GM19238 (cell line): ENCODE data around the gene VCX3B.
"Not testable (repeated sequence)": the region's sequence is repeated elsewhere in the genome, so short reads cannot be mapped to it uniquely, and the experiment has no call there.

Experiments
- DNase-seq: peaks from one replicate; pipeline ENCODE4 v3.0.0; 2011; ENCODE audit warnings: low spot score; ENCODE audit not compliant: insufficient read length

VCX3B gene

DNA sequence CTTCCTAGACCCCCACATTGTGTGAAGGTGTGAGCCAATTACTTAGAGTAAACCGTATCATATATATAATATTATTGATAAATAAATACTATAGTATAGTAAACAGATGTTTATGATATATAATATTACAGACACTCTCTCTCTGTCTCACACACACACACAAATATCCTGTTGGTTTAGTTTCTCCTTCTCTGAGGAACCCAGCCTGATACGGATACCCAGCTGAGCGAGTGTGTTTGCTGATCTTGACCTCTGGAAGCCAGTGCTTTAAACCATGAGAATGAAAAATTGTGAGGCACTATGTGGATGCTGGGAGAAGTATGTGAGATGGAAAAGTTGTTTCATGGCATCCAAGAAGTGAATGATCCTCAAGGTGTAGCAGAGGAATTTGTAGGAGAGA, at the start of gene VCX3B:
Gene VCX3B, plus strand, starts transcription at position 301 of the 400 bp plus-strand sequence. CDS start 621 bp downstream, outside the sequence.
- DNase-seq: not testable (repeated sequence)

DNA sequence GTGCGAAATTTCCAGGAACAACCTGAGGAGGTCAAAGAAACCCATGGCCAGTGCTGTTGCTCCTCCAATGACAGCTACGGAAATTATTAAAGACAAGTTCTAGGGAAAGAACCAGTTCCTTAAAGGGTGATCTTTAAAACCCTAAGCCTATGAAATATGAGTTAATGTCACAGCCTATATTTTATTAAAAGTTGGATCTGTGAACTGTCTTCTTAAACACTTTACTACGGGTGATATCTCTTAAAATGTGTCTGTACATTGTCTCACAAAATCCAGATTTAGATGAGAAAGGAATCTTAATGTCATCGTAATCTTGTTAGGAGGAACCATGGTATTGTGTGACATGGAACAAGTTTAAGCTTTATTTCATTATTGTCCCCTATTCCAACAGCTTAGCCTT, 46.3 kb upstream of the VCX3B start:
- no peak for DNase-seq

DNA sequence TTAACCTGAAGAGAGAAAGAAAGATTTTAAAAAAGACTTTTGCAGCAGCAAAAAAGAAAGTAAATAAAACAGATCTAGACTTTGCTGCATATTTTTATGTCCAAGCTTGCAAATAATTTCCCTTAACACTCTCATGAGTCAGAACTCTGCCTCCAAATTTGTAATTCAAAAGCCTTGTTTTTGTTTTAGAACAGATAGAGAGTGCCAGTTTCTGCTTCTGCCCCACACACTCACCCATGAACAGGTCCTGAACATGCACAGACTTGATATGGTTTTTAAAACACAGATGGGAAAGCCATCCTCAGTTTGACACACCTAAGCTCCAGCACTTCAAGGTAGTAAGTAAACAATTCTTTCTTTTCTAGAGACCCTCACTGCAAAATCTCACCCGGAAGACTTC, 39.7 kb upstream of the VCX3B start:
- no peak for DNase-seq

DNA sequence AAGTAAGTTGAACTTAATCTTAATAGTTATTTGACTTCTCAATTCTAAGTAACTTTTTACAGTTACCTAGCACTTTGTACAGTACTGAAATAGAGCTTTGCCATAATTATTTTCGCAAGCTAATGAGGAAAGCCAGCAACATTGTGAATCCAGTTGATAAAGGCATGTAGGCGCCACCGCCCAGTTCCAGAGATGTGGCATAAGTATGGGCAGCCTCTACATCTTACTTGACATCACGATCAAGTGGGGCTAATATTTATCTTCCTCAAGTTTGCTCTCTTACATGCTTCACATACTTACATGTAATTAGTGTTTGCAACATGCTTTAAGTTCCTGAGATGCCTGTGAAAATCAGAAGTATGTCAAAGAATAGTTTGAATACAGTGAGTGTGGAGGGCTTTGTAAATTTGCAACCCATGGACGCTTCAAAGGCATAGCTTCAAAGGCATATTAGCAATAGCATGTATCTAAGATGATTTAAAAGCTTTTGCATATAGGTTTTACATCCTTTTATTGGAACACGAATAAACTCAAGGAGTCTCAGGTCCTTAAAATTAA, 34.9 kb upstream of the VCX3B start:
- DNase-seq: no peak

DNA sequence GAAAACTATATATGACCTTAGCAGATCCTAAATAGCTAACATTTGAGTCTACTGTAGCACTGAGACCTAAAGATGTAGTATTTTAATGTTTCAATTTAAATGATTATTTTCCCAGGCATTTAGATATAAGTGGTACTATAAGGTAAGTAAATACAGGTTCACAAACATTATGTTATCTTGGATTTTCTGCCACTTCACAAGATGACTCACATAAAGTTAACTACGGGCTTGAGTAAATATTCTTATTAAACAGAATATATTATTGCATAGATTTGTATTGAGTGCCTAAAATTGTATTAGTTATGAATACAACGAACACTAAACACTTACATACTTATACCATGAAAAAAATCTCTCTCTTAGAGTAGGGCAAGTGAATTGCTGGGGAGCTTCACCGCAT, 34.2 kb upstream of the VCX3B start:
- DNase-seq: no peak

DNA sequence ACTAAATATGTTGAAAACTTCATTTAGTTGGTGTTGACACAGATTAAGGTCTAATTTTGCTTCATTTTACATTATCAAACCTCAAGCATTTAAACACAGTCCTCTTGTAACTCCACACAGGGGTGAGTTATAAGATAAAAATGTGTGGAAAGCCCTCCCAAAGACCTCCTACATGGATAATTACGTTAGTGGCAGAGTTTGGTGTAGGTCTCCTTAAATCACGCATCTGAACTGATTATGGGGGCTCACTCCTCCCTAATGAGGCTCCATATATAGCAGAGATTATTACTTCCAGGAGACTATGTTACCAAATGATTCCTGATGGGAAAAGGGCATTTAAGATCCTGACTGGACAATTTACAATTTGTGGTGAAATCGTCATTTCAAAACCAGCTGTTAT, 32.2 kb upstream of the VCX3B start:
- no peak for DNase-seq

DNA sequence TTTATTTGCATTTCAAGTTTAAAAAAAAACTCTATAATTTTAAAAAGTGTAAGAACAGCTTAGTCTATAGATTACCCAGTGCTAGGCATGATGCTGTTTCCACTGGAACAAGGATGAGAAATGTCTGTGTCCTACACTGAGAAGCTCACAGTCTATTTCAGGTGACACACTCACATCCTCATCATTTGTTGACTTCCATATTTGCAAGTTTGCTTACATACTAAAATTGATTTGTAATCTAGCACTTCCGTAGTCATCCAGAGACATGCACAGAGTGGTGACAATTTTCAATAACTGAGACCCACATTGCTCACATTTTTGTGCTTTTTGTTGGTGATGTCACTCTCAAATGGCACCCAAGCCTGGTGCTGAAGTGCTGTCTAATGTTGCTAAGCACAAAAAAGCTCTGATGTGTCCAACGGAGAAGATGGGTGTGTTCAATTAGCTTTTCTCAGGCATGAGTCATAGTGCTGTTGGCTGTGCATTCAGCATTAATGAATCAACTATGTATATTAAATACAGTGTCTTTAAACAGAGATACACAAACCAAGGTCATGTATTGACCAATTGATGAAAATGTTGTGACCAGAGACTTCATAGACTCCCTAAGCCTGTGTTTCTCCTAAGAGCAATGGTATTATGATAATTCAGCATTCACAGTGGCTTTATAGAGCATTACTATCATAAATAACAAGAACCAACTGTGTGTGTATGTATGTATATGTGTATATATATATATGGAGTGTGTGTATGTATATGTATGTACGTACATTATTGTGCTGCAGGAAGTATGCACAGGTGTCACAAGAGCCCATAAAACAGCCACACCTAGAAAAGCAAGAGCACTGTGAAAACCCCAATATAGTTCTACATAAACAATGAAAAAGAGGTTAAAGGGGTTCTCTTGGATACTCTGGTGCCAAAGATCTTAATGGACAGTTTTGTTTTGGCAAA, 31.2 kb upstream of the VCX3B start:
- no peak for DNase-seq

GRCh38 chrX:8447368-8447767, 17.3 kb upstream of the VCX3B start:
- DNase-seq: no peak

DNA sequence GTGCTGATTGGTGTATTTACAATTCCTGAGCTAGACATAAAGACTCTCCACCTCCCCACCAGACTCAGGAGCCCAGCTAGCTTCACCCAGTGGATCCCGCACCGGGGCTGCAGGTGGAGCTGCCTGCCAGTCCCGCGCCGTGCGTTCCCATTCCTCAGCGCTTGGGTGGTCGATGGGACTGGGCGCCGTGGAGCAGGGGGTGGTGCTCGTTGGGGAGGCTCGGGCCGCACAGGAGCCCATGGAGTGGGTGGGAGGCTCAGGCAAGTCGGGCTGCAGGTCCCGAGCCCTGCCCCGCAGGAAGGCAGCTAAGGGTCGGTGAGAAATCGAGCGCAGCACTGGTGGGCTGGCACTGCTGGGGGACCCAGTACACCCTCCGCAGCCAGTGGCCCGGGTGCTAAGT, 12.3 kb upstream of the VCX3B start:
- DNase-seq: not testable (repeated sequence)

DNA sequence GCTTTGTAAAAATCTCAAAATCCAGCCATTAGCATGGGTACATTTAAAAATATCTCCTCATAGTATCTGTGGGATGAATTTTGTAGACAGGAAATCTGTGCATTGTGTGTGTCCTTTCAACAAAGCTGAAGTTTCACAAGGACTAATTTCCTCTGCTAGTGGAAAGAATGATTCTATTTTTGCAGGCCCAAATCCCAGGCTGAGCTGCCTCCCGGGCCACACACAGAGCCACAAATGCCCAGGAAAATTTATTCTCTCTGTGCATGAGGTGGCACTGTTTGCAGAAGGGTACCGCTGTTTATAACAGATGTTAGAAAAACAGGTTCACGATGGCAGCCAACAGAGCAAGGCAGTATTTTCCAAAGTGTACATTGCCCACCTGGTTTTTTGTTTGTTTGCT, 11.0 kb upstream of the VCX3B start:
- DNase-seq: no peak

GRCh38 chrX:8455557-8455956, 9.1 kb upstream of the VCX3B start:
- DNase-seq: no peak

DNA sequence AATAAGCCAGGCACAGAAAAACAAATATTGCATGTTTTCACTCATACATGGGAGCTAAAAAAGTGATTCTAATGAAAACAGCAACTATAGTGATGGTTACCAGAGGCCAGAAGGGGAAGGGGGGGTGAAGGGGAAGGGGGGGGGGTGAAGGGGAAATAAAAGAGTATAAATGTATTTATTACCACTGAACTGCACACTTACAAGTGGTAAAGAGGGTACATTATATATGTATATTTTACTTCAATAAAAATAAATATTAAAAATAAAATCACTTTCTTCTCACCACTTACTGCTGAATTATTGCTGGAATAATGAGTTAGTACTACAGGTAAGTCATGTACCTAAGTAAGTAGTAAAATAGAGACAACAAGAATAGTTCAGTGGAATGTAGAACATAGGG, 2.1 kb upstream of the VCX3B start:
- no peak for DNase-seq

- no peak for DNase-seq
Measured at GRCh38 chrX:8484360-8484949, 19.8 kb downstream of the VCX3B start.

DNA sequence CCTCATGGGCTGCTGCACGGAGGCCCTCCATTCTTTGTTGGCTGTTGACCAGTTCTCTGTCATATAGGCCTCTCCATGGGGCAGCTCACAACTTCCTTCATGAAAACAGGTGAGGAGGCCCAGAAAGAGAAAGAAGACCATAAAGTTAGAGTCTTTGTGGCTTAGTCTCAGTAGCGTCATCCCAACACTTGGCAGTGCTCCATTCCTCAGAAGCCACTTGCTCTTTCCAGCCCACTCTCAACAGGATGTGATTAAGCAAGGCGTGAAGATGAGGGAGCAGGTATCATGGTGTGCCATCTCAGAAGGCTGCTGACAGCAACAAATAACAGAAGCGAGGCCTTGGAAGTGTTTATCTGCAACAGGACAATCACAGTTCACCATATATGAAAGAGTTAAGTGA, 30.4 kb downstream of the VCX3B start:
- not testable (repeated sequence) for DNase-seq

GRCh38 chrX:8500203-8500602, 35.6 kb downstream of the VCX3B start:
- DNase-seq: no peak

GRCh38 chrX:8502101-8502500, 37.5 kb downstream of the VCX3B start:
- DNase-seq: not testable (repeated sequence)

- no peak for DNase-seq
Measured at GRCh38 chrX:8504451-8504850, 39.8 kb downstream of the VCX3B start.
